ENCODE data around the gene LCN1.

LCN1 gene

DNA sequence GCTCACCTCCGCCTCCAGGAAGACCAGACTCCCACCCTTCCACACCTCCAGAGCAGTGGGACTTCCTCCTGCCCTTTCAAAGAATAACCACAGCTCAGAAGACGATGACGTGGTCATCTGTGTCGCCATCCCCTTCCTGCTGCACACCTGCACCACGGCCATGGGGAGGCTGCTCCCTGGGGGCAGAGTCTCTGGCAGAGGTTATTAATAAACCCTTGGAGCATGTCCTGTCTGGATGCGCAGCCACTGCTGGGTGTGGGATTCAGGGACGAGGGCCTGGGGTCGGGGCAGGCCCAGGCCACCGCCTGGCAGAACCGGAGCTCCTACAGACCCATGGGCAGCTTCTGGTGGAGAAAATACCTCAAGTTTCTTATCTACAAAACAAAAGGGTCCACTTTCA lies 45.3 kb downstream of the LCN1 start:
- no peak for DNase-seq (ENCODE audit: low read depth in 2 of 2)

DNA sequence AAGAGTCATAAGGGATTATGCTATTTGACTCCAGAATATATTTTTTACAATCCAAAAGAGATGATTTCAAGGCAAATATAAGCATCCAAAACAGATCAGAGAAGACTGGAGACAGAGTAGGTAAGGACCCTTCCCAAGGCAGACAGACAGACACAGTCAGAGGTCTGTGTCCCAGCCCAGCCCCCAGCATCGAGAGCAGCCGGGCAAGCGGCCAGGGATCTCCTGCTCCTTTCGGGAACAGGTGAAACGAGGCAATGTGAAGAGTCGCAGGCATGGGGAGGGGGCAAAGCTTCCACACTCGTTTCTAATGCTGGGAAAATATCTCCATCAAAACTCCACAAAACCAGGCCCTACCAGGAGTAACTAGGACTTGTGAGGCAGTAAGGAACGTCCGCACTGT lies 46.1 kb downstream of the LCN1 start:
- no peak for DNase-seq (ENCODE audit: low read depth in 2 of 2)

DNA sequence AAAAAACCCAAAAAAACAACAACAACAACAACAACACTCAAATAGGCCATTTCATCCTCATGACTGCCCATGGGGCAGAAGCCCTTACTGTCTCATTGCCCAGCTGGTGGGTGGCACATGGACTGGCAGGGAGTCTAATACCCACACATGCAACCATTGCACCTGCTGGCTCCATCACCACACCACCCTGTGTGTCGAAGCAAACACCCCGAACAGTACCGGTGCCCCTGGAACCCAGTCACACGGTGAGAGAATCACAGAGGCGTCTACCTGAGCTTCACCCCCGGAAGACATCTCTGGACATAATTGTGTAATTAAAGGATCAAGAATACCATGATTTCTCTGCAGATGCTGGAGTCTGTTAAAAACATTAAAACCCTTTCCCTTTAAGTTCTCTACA lies 46.8 kb downstream of the LCN1 start:
- no peak for DNase-seq (ENCODE audit: low read depth in 2 of 2)

DNA sequence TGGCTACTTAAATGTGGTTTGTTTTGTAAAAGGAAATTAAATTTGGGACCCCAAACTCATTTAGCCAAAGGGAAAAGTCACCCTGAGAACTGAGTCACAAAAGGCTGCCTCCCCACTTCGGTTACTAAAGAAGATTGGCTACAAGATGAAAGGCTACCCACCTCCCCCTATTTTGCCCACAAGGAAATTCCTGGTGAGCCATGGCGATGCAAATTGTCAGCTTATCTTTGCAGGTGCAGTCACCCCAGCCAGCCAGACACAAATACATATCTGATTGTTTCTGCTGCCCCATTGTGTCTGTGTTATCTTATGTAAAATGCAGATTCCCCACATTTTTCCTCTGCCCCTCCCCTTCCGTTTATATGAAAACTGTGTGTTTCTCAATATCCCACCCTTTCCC lies 49.2 kb downstream of the LCN1 start:
- no peak for DNase-seq (ENCODE audit: low read depth in 2 of 2)

DNA sequence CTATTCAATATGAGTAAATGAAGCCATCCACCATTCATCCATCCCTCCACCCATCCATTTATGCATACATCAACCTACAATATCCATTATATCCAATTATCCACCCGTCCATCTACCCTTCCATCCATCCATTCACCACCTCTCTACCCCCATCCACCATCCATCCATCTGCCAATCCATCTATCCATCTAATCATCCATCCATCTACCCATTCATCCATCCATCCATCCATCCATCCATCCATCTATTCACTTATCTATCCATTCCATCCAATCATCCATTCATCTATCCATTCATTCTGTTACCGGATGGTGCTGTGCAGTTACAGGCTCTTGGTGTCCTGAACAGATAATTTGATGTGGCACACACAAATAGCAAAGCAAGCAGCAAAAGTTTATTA lies 51.0 kb downstream of the LCN1 start:
- DNase-seq (ENCODE audit: low read depth in 2 of 2) = no peak

DNA sequence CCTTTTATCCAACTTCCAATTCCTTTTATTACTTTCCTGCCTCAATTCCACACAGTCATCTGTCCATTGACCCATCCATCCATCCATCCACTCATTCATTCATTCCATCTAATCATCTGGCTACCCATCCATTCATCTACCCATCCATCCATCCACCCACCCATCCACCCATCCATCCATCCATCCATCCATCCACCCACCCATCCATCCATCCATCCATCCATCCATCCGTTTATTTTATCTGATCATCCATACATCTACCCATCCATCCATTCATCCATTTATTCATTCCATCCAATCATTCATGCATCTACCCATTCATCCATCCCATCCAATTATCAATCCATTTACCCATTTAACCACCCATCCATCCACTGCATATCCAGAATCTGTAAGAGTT lies 51.9 kb downstream of the LCN1 start:
- DNase-seq (ENCODE audit: low read depth in 2 of 2) = no peak

DNA sequence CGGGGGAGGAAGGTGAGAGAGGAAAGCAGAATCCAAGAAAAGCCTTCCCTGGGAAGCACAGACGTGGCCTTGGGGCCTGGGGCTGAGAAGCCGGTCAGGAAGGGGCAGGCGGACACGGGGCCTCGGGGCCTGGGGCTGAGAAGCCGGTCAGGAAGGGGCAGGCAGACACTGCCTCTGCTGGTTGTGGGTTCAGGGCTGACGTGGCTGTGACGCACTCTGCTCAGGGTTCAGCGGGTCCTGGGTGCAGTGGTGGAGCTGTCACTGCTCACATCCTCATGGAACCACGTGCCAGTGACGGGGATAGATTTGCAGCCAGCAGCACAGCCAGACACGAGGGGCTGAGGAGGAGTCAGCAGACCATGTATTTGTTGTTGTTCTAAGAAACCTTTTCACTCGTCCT lies 53.1 kb downstream of the LCN1 start:
- no peak for DNase-seq (ENCODE audit: low read depth in 2 of 2)

DNA sequence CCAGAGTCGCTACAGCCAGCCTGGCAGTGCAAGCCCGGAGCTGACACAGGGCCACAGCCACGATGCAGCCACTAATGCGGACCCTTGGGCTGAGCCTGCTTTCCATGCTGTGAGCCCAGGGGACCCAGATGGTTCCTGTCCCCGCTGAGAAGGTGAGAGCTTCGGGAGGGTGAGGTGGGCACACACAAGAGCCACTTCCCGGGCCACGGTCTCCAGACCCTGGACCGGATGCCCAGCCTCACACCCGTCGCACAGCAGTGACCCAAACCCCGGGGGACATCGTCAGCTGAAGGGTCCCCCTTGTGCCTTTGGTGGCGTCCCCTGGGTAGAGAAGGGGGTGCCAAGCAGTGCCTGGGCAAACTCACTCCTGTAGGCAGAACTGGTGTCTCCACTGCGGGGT lies 53.7 kb downstream of the LCN1 start:
- no peak for DNase-seq (ENCODE audit: low read depth in 2 of 2)

All from stimulated activated CD8-positive, alpha-beta memory T cell treated with anti-CD3 and anti-CD28 coated beads, Interleukin-7, amount 100 ng/mL, for 4 hours (primary cell).